Fibroblast of villous mesenchyme (primary cell): Measurements from ENCODE around the gene SIL1. TPM values are rescaled to one million over a fixed set of nuclear protein-coding genes. Genes with fewer than 3 reads are reported as not detected.
"Not testable (repeated sequence)": the region's sequence is repeated elsewhere in the genome, so short reads cannot be mapped to it uniquely, and the experiment has no call there.

Source experiments
- DNase-seq: peaks from one replicate; pipeline ENCODE4 v3.0.0-alpha.2; 2010; ENCODE audit warnings: low read depth
- H3K4me3 ChIP-seq: 2 replicates; pipeline ENCODE4 v1.5.1; 2011; ENCODE audit warnings: low read depth, mild to moderate bottlenecking, low read length
- total RNA-seq: library from RNA; depleted of rRNA; stranded (reverse); fragments of >200 nt; gene quantifications from 2 replicates; pipeline ENCODE4 v1.2.3, GENCODE V29; 2012
- TF ChIP-seq, protein P1 (sequence below): IDR thresholded peaks from 2 replicates; pipeline ENCODE4 v1.5.1; 2012; ENCODE audit warnings: low read depth, mild to moderate bottlenecking, low read length; ENCODE audit not compliant: insufficient read depth

The SIL1 gene
- total RNA-seq, 1 donor, result 57.0 TPM

DNA sequence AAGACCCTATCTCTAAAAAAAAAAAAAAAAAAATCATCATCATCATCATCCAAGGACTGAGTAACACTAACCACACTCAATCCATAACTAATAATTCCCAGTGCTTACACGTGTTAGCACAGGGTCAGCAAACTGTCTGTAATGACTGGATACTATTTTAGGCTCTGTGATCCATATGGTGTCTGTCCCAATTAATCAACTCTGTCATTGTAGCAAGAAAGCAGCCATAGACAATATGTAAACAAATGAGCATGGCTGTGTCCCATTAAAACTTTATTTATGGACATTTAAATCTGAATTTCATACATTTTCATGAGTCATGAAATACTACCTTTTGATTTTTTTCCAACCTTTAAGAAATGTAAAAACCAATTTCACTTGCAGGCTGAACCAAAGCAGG is 148.4 kb downstream of the SIL1 start:
- no peak overlapping the region for H3K4me3 ChIP-seq
- no peak for DNase-seq
- TF ChIP-seq, protein P1, sequence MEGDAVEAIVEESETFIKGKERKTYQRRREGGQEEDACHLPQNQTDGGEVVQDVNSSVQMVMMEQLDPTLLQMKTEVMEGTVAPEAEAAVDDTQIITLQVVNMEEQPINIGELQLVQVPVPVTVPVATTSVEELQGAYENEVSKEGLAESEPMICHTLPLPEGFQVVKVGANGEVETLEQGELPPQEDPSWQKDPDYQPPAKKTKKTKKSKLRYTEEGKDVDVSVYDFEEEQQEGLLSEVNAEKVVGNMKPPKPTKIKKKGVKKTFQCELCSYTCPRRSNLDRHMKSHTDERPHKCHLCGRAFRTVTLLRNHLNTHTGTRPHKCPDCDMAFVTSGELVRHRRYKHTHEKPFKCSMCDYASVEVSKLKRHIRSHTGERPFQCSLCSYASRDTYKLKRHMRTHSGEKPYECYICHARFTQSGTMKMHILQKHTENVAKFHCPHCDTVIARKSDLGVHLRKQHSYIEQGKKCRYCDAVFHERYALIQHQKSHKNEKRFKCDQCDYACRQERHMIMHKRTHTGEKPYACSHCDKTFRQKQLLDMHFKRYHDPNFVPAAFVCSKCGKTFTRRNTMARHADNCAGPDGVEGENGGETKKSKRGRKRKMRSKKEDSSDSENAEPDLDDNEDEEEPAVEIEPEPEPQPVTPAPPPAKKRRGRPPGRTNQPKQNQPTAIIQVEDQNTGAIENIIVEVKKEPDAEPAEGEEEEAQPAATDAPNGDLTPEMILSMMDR, result no peak

DNA sequence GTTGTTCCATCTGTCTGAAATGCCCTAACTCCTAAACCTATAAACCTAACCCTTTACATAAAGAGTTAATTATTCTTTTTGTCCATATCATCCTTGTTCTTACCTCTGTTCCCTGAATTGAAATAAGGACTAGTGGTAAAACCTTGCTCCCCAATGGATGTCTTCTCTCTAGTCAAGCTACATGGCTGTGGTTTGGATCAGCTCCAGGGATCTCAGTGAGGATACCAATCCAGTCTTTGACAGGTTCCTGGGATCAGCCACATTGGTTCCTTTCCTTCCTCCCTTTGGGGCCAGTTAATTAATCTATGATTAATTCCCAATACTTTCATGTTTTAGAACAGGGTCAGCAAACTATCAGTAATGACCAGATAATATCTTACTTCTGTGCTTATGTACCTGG is 151.6 kb downstream of the SIL1 start:
- DNase-seq, result no peak
- no peak overlapping the region for H3K4me3 ChIP-seq
- TF ChIP-seq, protein P1, result no peak

DNA sequence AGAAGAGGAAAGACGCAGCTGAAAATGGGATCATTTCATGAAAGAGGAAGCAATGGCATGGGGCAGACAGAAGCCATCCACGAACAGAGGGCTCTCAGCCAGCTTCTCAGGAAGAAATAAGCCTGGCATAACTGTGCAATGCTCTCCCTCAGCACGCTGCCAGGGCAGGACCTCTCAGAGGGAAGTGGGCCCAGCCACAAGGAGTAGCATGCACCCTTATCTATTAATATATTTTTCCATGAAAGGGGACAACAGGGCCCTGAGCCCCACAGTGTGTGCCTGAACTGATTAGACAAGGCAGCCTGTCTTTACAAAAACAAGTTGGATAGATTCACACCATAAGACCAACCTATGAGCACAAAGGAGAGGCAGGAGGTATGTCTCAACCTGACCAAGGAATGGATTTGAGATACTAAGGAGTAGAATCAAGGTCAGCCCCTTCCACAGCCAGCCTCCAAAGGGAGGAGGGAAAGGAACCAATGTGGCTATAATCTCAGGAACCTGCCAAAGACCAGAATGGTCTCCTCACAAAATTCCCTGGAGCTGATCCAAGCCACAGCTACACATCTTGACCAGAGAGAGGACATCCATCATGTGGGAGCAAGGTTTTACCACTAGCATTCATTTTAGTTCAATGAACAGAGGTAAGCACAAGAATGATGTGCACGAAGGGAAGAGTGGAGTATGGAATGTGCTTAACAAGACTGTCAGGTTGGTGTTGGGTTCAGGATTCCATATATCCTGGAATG is 154.8 kb downstream of the SIL1 start:
- TF ChIP-seq, protein P1, result no peak
- H3K4me3 ChIP-seq, result no peak overlapping the region
- DNase-seq, result no peak

DNA sequence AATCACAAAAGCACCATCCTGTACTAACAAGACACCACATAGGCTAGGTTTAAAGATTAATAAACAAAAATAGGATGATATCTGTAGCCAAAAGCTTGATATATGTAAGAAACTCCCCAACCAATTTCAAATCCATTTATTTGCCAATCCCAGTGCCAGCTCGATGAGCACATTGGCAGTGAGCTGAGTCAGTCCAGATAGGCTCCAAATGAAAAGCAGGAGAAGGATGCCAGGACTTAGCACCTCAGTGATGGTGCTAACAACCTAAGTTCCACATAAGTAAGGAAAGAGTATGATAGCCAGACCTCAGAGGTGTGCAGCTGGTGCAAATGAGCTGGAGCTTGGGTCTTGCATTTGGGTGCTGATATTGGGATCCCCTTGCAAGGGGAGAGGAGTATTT is 158.1 kb downstream of the SIL1 start:
- H3K4me3 ChIP-seq, result no peak overlapping the region
- TF ChIP-seq, protein P1, result no peak
- no peak for DNase-seq

DNA sequence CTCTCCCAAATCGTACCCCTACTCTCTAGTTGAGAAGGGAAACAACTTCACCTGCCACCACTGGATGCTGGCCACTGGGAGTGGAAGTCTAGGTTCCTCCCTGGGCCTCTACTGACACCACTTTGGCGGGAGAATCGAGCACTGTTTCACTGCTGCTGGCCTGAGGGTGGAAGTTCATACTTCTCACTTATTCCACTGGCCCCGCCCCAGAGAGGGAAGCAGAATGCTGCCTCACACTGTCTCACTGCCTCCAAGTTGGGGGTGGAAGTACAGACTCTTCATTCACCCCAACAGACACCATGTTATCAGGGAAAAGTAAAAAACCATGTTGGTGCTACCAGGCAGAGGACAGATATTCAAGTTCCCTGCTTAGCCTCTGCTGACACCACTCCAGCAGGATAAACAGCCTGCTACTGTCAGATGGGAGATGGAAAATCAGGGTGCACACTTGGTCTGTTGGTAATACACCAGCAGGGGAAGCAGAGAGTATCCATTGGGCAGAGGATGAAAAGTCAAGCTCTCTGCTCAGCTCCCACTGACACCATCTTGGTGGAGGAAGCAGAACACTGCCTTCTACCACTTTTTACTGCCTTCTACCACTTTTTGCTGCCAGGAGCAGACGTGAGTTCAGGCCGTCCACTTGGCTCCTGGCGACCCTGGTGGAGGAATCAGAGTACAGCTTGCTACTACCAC is 159.4 kb downstream of the SIL1 start:
- no peak overlapping the region for H3K4me3 ChIP-seq
- TF ChIP-seq, protein P1, result peak; percentile 21
- no peak for DNase-seq

DNA sequence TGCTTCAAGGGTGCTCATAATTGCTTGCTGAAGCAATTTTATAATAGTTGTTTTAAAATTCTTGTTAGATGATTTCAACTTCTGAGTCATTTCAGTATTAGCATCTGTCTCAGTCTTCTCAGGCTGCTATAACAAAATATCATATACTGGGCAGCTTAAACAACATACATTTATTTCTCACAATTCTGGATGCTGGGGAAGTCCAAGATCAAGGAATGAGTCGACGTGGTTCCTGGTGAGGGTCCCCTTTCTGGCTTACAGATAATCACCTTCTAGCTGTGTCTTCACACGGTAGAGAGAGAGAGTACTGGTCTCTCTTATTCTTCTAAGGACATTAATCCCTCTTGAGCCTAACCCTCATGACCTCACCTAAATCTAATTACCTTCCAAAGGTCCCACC is 160.4 kb downstream of the SIL1 start:
- DNase-seq, result no peak
- no peak overlapping the region for H3K4me3 ChIP-seq
- TF ChIP-seq, protein P1, result no peak

DNA sequence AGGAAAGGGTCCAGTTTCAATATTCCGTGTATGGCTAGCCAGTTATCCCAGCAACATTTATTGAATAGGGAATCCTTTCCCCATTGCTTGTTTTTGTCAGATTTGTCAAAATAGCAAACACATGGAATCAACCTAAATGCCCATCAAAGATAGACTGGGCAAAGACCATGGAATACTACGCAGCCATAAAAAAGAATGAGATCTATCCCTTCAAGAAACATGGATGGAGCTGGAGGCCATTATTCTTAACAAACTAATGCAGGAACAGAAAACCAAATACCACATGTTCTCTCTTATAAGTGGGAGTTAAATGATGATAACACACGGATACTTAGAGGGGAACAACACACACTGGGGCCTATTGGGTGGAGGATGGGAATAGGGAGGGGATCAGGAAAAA is 161.8 kb downstream of the SIL1 start:
- not testable (repeated sequence) for H3K4me3 ChIP-seq, DNase-seq
